Measurements from ENCODE around the gene ARMC6.
"Not testable (repeated sequence)": the region's sequence is repeated elsewhere in the genome, so short reads cannot be mapped to it uniquely, and the experiment has no call there.

ARMC6 gene

DNA sequence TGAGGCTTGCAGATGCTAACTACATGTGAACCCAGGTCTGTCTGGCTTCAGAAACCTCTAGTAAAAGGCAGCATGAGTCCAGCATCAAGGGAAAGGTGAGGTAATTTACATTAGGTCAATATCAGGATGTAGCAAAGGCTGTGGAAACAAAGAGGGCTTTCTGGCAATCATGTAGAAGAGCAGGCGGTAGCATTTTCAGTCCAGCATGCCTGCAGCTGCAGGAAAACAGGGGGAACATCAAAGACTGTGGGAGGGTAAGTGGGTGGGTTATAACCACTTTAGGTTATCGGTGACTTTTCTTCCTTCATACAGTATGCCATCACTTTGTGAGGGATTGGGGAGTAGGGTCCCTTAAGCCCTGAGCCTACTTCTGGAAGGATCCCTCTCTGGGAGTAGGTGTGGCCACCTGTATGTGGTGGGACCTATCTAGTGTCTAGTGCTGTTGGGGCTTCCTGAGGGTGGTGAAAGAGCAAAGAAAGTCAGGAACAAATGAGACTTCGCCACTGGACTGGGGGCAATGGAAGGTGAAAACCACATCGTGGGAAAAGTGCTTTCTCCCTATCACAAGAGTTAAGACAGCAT is 10.9 kb upstream of the ARMC6 start:
- DNase-seq (ENCODE audit: low read depth in 1 of 2, low spot score in 1 of 2): no peak

DNA sequence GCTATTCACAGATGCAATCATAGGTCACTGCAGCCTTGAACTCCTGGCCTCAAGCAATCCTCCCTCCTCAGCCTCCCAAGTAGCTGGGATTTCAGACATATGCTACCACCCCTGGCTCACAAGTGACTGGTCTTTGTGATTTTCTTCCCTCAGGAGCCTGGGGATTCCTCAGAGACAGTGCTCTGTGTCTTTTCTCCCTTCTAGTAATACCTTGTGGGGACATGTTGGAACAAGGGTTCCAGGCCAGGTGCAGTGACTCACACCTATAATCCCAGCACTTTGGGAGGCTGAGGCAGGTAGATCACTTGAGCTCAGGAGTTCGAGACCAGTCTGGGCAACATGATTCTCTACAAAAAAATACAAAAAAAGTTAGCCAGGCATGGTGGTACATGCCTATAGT is 10.0 kb upstream of the ARMC6 start:
- DNase-seq (ENCODE audit: low read depth in 1 of 2, low spot score in 1 of 2): not testable (repeated sequence)

DNA sequence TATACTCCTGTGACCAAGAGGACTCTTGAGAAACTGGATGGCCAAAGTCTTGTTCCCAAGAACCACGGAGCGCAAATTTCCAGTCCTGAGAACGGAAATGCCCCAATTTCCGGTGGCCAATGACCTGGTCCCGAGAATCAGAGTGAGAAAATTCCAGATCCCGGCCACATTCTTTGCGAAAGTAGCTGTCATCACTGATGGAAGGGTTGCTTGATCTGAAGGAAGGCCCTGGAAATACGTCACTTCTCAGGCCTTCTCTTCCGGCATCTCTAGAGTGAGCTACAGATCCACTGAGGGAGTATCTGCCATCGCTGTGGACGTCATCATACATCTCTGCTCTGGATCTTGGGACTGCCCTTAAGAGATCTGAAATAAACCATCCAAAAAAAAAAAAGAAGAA is 7.5 kb upstream of the ARMC6 start:
- DNase-seq (ENCODE audit: low read depth in 1 of 2, low spot score in 1 of 2): no peak

DNA sequence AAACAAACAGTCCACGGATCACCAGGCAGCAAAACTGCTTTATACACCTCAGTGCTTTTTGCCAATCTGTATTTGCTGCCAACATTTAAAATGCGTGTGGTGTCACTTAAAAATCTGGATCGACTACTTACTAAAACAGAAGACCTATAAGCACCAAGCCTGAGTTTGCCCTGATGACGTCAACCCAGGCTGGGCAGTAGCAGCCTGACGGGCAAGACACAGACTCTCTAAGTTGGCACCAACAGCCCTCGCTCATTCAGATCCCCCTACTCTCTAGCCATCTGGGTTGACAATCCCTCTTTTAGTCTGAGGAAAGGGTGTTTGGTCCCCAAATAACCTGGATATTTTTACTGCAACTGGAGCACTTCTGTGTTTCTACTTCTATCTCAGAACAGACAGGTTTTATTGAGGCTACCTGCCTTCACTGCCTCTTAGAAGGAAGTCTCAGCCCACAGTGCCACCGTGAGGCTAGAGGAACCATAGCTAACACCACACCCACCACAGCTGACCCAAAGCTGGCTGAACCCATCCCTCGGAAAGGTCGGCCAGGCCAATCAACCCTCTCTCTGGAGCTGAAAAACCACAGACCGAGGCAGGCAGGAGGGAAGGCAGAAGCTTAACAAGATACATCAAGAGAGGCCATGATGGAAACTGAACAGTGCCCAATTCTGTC is 7.0 kb upstream of the ARMC6 start:
- DNase-seq (ENCODE audit: low read depth in 1 of 2, low spot score in 1 of 2): no peak

DNA sequence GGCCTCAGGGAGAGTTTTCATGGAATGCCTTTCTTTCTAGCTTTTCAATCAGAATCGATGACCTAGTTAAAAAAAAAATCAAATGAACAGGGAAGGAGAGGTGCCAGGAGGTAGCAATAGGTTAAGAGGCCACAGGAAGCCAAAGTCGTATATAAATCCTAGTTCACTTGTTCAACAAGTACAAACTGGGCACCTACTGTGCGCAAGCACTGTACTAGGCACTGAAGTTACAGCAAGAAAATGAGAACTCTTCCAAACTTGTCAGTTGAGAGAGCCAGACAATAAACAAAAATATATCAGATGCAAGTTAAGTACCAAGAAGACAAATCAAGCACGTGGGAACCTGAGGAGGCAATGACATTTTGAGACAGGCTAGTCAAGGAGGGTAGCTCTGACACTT is 6.2 kb upstream of the ARMC6 start:
- no peak for DNase-seq (ENCODE audit: low read depth in 1 of 2, low spot score in 1 of 2)

DNA sequence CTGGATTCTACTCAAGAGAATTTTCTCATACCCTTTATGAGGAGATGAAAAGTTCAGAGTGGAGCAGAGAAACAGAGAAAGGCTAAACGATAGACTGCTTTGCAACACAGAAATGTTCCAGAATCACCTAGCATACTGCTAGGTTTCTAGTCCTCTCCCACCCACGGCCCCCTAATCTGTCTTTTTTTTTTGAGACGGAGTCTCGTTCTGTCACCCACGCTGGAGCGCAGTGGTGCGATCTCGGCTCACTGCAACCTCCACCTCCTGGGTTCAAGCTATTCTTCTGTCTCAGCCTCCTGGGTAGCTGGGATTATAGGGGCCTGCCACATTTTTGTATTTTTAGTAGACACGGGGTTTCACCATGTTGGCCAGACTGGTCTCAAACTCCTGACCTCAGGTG is 4.9 kb upstream of the ARMC6 start:
- DNase-seq (ENCODE audit: low read depth in 1 of 2, low spot score in 1 of 2): no peak

DNA sequence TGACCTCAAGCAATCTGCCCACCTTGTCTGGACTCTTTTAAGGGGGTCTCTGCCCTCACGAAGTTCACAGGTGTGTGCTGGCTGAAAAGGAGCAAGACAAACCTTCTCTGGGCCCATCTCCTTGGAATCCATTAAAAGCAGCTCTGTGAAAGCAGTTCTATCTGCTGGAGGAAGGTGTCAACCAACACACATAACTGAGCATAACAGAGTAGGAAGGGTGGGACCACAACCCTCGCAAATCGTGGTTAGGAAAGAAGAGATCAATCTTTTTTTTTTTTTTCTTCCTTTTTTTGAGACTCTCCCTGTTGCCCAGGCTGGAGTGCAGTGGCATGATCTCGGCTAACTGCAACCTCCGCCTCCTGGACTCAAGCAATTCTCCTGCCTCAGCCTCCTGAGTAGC is 1.5 kb upstream of the ARMC6 start:
- no peak for DNase-seq (ENCODE audit: low read depth in 1 of 2, low spot score in 1 of 2)

DNA sequence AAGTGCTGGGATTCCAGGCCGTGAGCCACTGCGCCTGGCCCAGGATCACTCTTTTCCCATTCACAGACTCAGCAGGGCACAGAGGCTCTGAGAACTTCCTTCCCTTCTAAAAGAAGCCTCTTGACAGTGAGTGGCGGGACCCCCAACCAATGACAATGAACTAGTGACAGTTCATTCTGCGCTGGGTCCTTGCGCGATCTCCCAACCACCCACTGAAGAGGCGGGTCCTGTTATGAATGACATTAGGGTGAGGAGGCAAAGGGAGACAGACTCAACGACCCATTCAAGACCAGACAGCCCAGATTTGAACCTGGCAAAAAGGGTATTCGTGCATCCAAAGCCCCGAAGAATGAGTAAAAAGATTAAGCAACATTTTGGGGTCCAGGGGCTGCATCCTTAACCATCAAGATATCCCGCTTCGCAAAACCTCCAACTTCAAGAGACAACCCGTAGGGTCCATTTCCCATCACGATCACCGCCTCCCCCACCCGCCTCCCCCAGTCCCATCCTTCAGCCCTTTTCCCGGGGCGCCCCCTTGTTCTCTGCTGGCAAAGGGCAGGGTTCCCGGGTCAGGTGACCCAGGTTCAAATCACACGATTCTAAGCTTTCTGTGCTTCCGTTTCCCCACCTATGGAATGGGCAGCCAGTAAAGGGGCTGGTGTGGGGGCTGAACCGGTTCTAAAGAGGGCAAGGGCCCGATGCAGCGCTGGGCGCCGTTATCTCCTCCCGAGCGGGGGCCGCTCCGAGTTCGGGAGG is 805 bp upstream of the ARMC6 start:
- DNase-seq (ENCODE audit: low read depth in 1 of 2, low spot score in 1 of 2): peak; percentile 21 to 59

DNA sequence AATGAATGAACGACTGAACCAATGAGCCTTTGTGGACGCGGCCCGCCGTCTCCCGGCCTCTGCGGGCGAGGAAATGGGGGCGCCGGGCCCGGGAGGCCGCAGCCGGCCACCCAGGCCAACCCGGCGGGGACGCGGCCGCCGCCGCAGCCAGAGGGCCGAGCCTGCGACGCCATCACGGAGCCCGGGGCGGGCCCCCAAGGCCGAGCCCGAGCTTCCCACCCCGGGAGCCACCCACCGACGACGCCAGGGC is 302 bp upstream of the ARMC6 start:
- no peak for DNase-seq (ENCODE audit: low read depth in 1 of 2, low spot score in 1 of 2)

DNA sequence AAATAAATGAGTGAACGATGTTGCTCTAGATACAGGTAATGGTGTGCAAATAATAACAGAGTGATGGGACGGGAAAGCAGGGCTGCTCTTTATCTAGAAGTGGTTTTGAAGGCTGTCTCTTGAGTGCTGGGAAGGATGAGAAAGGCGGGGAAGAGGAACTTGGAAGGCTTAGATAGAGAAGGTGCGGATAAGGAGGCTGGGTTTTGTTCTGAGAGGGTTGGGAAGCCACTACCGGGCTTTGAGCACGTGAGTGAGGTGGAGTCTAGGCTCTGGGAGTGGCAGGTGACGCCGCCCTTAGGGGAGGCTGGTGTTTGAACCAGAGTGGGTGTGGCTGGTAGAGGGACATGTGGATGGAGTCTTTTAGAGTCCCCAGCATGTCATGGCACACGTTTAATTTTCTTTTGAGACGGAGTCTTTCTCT is 811 bp downstream of the ARMC6 start:
- DNase-seq (ENCODE audit: low read depth in 1 of 2, low spot score in 1 of 2): peak; percentile 17 to 57

DNA sequence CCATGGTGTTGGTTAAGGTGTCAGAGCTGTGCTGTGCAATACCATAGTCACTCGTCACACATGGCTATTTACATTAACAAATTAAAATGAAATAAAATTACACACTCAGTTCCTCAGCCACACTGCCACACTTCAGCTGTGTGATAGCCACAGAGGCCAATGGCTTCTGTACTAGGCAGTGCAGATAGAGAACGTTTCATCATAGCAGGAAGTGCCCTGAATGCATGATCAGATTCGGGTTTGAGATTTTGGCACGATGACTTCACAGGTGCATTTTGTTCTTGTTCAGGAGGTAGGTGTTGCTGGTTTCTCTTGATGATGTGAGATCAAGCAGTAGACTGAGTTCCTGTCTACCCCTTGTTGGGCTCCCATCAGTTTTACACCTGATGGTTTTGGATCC is 6.5 kb downstream of the ARMC6 start:
- DNase-seq (ENCODE audit: low read depth in 1 of 2, low spot score in 1 of 2): no peak

DNA sequence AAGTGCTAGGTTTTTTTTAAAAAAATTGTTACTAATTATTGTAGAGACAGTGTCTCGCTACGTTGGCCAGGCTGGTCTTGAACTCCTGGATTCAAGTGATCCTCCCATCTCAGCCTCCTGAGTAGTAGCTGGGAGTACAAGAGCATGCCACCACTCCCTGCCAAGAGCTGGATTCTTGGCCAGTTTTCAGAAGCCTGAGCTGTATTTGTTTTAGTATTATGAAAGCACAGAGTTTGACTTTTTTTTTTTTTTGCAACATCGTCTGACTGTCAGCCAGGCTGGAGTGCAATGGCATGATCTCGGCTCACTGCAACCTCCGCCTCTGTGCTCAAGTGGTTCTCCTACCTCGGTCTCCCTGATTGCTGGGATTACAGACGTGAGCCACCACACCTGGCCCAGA is 7.0 kb downstream of the ARMC6 start:
- no peak for DNase-seq (ENCODE audit: low read depth in 1 of 2, low spot score in 1 of 2)

DNA sequence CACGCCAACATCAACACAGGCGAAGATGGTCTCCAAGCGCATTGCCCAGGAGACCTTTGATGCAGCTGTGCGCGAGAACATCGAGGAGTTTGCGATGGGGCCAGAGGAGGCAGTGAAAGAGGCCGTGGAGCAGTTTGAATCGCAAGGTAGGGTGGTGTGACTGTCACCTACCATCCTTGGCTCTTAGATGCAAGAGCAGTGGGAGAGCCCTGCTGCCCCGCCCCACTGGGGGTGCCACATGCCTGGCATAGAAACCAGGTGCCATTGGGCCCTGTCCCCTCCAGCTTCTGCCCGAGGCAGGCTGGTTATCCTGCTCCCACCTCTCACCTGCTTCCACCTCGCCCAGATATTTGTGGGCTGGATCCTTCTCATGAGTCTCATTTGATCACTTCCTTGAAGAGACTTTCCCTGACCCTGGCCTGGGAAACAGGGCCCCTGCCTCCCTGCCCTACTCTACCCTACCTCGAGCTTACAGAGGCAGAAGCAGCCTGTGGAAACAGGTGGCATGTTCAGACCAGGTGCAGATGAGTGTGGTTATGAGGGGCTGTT is 9.4 kb downstream of the ARMC6 start:
- no peak for DNase-seq (ENCODE audit: low read depth in 1 of 2, low spot score in 1 of 2)

DNA sequence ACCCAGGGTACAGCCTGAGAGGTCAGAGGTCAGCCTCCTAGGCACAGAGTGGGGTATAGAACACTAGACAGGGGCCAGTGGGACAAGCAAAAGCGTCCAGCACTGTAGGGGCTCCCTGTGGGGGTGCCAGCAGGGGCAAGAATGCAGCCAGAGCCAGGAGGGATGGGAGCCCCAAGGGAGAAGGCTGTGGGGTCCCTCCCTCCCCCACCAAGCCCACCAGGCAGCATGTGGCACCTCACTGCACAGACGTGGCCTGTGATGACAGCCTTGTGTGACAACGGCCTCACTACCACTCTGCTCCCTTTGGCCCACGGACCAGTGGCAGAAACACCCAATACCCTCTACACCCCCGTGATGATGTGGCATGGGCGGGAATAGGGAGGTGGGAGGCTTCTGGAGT is 10.1 kb downstream of the ARMC6 start:
- DNase-seq (ENCODE audit: low read depth in 1 of 2, low spot score in 1 of 2): no peak

DNA sequence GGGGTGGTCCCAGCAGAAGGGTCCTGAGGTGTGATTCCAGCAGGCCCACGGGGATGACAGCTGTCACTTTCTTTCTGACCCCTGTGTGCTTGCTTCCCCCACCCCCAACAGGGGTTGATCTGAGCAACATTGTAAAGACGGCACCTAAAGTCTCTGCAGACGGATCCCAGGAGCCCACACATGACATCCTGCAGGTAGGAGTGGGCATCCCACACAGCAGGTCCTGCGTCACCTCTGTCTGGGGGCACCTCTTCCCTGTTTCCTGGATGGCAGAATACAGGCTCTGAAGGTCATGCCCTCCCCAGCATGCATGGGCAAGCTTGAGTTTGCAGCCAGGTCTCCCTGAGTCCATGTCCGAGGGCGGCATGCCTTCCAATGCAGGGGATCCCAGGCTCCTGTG is 10.5 kb downstream of the ARMC6 start:
- DNase-seq (ENCODE audit: low read depth in 1 of 2, low spot score in 1 of 2): no peak

DNA sequence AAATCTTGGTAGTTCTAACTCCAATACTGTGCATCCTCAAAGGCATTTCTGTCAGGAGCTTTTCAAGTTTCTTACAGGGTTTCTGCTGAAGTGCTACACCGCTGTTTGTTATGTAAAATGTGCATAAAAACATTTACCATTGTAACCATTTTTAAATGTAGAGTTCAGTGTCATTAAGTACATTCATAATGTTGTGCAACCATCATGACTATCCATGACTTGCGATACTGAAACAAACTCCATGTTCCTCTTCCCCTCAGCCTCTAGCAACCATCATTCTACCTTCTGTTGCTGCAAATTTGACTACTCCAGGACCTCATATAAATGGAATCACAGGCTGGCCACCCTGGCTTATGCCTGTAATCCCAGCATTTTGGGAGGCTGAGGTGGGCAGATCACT is 16.0 kb downstream of the ARMC6 start:
- DNase-seq (ENCODE audit: low read depth in 1 of 2, low spot score in 1 of 2): no peak

DNA sequence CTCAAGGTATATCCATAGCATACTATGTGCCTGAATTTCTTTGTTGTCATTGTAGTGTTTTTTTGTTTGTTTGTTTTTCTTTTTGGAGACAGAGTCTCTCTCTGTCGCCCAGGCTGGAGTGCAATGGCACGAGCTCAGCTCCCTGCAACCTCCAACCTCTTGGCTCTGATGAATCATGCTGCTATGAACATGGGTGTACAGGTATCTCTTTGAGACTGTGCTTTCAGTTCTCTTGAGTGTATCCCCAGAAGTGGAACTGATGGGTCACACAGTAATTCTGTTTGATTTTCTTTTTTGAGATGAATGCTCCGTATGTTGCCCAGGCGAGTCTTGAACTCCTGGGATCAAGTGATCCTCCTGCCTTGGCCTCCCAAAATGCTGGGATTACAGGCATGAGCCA is 16.7 kb downstream of the ARMC6 start:
- DNase-seq (ENCODE audit: low read depth in 1 of 2, low spot score in 1 of 2): no peak

DNA sequence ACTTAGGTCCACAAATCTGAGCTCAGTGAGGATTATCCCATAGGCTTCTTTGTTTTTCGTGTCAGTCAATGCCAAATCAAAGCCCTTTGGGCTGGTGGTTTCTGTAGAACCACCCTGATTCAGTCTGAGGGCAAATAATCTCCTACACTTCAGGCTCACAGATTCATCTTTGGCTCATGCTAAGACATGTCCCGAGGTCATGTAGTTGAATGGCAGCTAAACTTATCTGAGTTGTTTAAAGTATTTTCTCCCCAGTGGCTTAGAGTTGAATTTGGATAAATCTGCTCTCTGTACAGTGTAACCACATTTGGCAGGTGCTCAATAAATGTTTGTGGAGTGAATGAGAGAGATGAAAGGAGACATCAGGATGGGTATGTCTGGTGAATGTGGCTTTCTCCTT is 17.3 kb downstream of the ARMC6 start:
- DNase-seq (ENCODE audit: low read depth in 1 of 2, low spot score in 1 of 2): no peak

DNA sequence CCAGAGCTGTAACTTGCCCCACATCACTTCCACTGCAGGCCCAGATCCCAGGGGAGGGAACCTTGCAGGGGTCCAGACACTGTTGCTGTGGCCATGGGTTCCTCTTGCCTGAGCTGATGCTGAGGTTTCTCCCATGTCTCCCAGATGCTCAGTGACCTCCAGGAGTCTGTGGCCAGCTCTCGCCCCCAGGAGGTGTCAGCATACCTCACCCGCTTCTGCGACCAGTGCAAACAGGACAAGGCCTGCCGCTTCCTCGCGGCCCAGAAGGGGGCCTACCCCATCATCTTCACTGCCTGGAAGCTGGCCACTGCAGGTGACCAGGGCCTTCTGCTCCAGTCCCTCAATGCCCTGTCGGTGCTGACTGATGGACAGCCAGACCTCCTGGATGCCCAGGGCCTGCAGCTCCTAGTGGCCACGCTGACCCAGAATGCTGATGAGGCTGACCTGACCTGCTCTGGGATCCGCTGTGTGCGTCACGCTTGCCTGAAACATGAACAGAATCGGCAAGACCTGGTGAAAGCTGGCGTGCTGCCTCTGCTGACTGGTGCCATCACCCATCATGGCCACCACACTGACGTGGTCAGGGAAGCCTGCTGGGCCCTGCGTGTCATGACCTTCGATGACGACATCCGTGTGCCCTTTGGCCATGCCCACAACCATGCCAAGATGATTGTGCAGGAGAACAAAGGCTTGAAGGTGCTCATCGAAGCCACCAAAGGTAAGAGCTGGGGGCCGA is 18.2 kb downstream of the ARMC6 start:
- no peak for DNase-seq (ENCODE audit: low read depth in 1 of 2, low spot score in 1 of 2)

DNA sequence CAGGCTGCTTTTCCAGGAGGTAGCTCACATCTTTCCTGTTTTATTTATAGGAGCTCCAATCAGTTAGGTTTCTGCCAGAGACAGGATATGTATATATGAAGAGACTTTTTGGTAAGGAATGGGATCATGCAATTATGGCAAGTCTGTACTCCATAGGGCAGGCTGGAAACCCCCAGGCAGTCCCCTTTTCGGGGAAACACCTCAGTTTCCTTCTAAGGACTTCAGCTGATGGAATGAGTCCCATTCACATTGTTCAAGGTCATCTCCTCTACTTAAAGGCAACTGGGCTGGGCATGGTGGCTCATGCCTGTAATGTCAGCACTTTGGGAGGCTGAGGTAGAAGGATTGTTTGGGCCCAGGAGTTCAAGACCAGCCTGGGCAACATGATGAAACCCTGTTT is 19.5 kb downstream of the ARMC6 start:
- no peak for DNase-seq (ENCODE audit: low read depth in 1 of 2, low spot score in 1 of 2)

DNA sequence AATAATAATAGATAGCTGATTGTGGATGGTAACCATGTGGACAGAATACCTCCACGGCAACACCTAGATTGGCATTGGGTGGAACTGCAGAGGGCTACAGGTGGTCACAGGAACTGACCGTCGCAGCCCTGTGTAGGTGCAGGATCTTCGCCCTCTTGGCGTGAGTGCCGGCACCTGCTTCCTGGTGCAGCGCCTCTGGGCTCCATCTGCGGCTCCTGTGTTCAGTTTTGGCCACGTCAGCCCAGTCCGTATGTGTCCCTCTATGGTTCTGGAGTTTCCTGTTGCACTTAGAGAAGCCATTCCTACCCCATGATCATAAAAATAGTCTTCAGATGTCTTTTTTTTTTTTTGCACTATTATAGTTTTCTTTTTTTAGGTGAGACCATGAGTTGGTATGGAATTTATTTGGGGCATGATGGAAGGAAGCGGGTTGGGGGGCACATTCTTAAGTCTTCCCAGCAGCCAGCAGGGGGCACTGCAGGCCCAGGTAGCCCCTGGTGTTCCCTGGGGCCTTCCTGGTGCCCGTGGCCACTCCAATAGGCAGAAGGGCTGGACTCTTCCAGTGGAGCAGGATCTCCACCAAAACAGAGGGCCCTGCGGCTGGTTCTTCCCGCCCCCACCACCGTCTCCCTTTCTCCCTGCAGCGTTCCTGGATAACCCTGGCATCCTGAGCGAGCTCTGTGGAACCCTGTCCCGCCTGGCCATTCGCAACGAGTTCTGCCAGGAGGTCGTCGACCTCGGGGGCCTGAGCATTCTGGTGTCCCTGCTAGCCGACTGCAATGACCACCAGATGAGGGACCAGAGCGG is 20.3 kb downstream of the ARMC6 start:
- DNase-seq (ENCODE audit: low read depth in 1 of 2, low spot score in 1 of 2): peak; percentile 32 to 36

Data from stimulated activated CD4-positive, alpha-beta T cell treated with anti-CD3 and anti-CD28 coated beads, Interleukin-15, amount 100 ng/mL, for 1 hour (primary cell).